GM12801 (cell line): Measurements from ENCODE around the gene EIF1AD.

Experiments used
- TF ChIP-seq, protein P1 (sequence below): IDR thresholded peaks from one replicate; pipeline ENCODE4 v1.5.1; 2011; ENCODE audit warnings: control low read depth; ENCODE audit not compliant: insufficient read length; ENCODE audit errors: extremely low read depth

EIF1AD gene

GRCh38 chr11:66004186-66004585 is 2.2 kb upstream of the EIF1AD start:
- TF ChIP-seq, protein P1, sequence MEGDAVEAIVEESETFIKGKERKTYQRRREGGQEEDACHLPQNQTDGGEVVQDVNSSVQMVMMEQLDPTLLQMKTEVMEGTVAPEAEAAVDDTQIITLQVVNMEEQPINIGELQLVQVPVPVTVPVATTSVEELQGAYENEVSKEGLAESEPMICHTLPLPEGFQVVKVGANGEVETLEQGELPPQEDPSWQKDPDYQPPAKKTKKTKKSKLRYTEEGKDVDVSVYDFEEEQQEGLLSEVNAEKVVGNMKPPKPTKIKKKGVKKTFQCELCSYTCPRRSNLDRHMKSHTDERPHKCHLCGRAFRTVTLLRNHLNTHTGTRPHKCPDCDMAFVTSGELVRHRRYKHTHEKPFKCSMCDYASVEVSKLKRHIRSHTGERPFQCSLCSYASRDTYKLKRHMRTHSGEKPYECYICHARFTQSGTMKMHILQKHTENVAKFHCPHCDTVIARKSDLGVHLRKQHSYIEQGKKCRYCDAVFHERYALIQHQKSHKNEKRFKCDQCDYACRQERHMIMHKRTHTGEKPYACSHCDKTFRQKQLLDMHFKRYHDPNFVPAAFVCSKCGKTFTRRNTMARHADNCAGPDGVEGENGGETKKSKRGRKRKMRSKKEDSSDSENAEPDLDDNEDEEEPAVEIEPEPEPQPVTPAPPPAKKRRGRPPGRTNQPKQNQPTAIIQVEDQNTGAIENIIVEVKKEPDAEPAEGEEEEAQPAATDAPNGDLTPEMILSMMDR: no peak

- TF ChIP-seq, protein P1: no peak
Observed at GRCh38 chr11:66003291-66003690, 1.3 kb upstream of the EIF1AD start.

DNA sequence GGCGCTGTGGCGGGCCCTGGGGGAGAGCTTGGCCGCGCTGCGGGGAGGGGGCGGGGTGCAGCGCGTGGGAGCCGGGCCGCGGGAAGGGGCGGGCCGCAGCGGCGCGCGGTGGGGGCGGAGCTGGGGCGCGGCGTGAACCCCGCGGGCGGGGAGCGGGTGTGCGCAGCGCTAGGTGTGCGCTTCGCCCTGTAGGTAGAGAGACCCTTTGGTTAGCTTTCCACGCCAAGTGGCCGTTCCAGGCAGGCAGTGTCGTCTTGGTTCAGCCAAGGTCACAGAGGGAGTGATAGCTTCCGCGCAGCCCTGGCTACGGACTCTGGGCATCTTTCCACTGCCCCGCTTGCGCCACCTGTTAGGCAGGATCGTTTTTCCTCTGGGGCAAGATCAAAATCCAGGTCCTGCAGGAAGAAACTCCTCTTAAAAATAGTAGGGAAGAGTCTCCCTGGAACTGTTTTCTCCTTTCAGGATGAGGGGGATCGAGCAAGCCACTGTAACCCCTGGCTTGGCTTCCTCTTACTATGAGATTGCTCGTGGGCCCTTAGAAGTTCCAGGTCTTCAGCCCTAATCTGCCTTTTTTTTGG is 780 bp upstream of the EIF1AD start:
- TF ChIP-seq, protein P1: no peak

- TF ChIP-seq, protein P1: no peak
Observed at GRCh38 chr11:65997286-65997685, 4.7 kb downstream of the EIF1AD start.

DNA sequence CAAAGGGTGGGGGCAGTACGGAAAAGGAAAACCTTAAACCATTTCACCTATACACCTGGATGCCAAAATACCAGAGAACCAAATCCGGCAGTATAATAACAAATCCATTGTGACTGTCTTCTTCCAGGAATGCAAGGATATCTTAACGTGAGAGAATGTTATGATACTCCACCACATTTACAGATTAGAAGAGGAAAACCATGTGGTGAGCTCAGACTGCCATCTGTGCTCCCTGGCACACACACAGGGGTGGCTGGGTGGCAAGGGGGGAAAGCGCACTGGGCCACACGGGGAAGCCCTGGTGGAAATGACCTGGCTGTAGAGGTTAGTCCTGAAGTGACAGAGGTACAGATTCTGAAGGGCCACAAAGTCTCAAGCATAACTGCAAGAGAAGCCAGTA is 9.9 kb downstream of the EIF1AD start:
- TF ChIP-seq, protein P1: no peak

- TF ChIP-seq, protein P1: peak; percentile 100
Observed at GRCh38 chr11:65988791-65989592, 13.0 kb downstream of the EIF1AD start.

GRCh38 chr11:65987336-65987735 is 14.6 kb downstream of the EIF1AD start:
- TF ChIP-seq, protein P1: no peak
